DND-41 (cell line): Measurements from ENCODE around the gene USH1C.

Experiments used
- ATAC-seq: fragments of 200-7000 bp; cut with Tn5 transposase; 3 replicates; pipeline ENCODE4 v1.9.1; 2021; ENCODE audit warnings: low read depth; ENCODE audit not compliant: insufficient read depth
- DNase-seq: peaks from one replicate; pipeline ENCODE4 v3.0.0-alpha.2; 2020
- H2AFZ ChIP-seq: 2 replicates; pipeline ENCODE4 v1.6.0; 2012; ENCODE audit warnings: low read depth, low read length
- H3K27ac ChIP-seq: 2 replicates; pipeline ENCODE4 v1.5.1; 2012; ENCODE audit warnings: low read length, inconsistent platforms
- H3K27me3 ChIP-seq: fragments of 200-600 bp; sonication (generic); 2 replicates; pipeline ENCODE4 v1.6.0; 2012; ENCODE audit warnings: low read length, mild to moderate bottlenecking, inconsistent platforms; ENCODE audit not compliant: insufficient read depth, poor library complexity
- H3K36me3 ChIP-seq: 2 replicates; pipeline ENCODE4 v1.5.1; 2012; ENCODE audit warnings: low read length, inconsistent platforms; ENCODE audit not compliant: insufficient read depth
- H3K4me1 ChIP-seq: 2 replicates; pipeline ENCODE4 v1.5.1; 2012; ENCODE audit warnings: mild to moderate bottlenecking, low read length; ENCODE audit not compliant: insufficient read depth
- H3K4me2 ChIP-seq: 2 replicates; pipeline ENCODE4 v1.6.0; 2012; ENCODE audit warnings: mild to moderate bottlenecking, moderate library complexity, low read length, inconsistent platforms; ENCODE audit not compliant: insufficient read depth
- H3K4me3 ChIP-seq, 2 experiments: fragments of 200-600 bp in 1 of 2; shearing (Covaris generic) in 1 of 2; 2 replicates each; pipeline ENCODE4 v1.5.1; 2012 to 2016; ENCODE audit warnings: inconsistent platforms in 2 of 2, low read length in 2 of 2, mild to moderate bottlenecking in 2 of 2, low read depth in 1 of 2, moderate library complexity in 1 of 2
- H3K79me2 ChIP-seq: 2 replicates; pipeline ENCODE4 v1.6.0; 2012; ENCODE audit warnings: low read length, inconsistent platforms; ENCODE audit not compliant: insufficient read depth
- H3K9ac ChIP-seq: 2 replicates; pipeline ENCODE4 v1.6.0; 2012; ENCODE audit warnings: low read depth, mild to moderate bottlenecking, inconsistent platforms, low read length, moderate library complexity
- H3K9me3 ChIP-seq: 2 replicates; pipeline ENCODE4 v1.5.1; 2012; ENCODE audit warnings: low read length, moderate library complexity, mild to moderate bottlenecking, inconsistent platforms; ENCODE audit not compliant: insufficient read depth, severe bottlenecking
- H4K20me1 ChIP-seq: 2 replicates; pipeline ENCODE4 v1.6.0; 2012; ENCODE audit warnings: low read length; ENCODE audit not compliant: insufficient read depth
- CTCF ChIP-seq: IDR thresholded peaks from 2 replicates; pipeline ENCODE4 v1.5.1; 2012; ENCODE audit warnings: borderline replicate concordance, low read length, moderate library complexity, mild to moderate bottlenecking; ENCODE audit not compliant: poor library complexity, severe bottlenecking; ENCODE audit errors: extremely low read depth
- EZH2 ChIP-seq: IDR thresholded peaks from 3 replicates; pipeline ENCODE4 v1.6.1; 2012; ENCODE audit warnings: borderline replicate concordance, low read depth, mild to moderate bottlenecking, moderate library complexity, low read length, inconsistent platforms; ENCODE audit not compliant: severe bottlenecking

USH1C gene

GRCh38 chr11:17560281-17561110 lies 16.3 kb upstream of the USH1C start:
- H3K4me2 ChIP-seq, result no peak overlapping the region
- H3K27ac ChIP-seq, result no peak overlapping the region
- no peak for DNase-seq
- H3K79me2 ChIP-seq, result no peaks in the 10 kb centered on the region
- no peak overlapping the region for H3K9ac ChIP-seq
- peaks cover 10% of the 10 kb centered on the region for H3K27me3 ChIP-seq
- H3K4me3 ChIP-seq, result no peak overlapping the region
- H3K36me3 ChIP-seq, result no peaks in the 10 kb centered on the region
- H4K20me1 ChIP-seq, result no peaks in the 10 kb centered on the region
- ATAC-seq, result no peak
- no peak overlapping the region for H2AFZ ChIP-seq
- no peaks in the 10 kb centered on the region for H3K9me3 ChIP-seq
- no peaks in the 10 kb centered on the region for H3K4me1 ChIP-seq
- no peak for TF ChIP-seq EZH2
- TF ChIP-seq CTCF, result no peak

- no peak for TF ChIP-seq CTCF
- no peak for TF ChIP-seq EZH2
- ATAC-seq (no peak), DNase-seq (no peak)
- Histone ChIP-seq H3K4me3 (no peak overlapping the region), H3K9ac (no peak overlapping the region), H3K4me1 (no peaks in the 10 kb centered on the region), H3K27ac (no peak overlapping the region), H3K9me3 (no peaks in the 10 kb centered on the region), H2AFZ (no peak overlapping the region), H3K4me2 (no peak overlapping the region), H3K79me2 (no peaks in the 10 kb centered on the region), H3K27me3 (peaks cover 11% of the 10 kb centered on the region), H3K36me3 (no peaks in the 10 kb centered on the region), H4K20me1 (no peaks in the 10 kb centered on the region)
These were observed 15.3 kb upstream of the USH1C start for GRCh38 chr11:17559341-17560087.

GRCh38 chr11:17558916-17559315 lies 14.7 kb upstream of the USH1C start:
- no peak for DNase-seq
- H4K20me1 ChIP-seq, result no peaks in the 10 kb centered on the region
- no peaks in the 10 kb centered on the region for H3K36me3 ChIP-seq
- no peak overlapping the region for H3K9ac ChIP-seq
- no peak overlapping the region for H2AFZ ChIP-seq
- ATAC-seq, result no peak
- no peak overlapping the region for H3K4me2 ChIP-seq
- no peaks in the 10 kb centered on the region for H3K9me3 ChIP-seq
- peaks cover 17% of the 10 kb centered on the region for H3K27me3 ChIP-seq
- H3K27ac ChIP-seq, result no peak overlapping the region
- H3K4me1 ChIP-seq, result no peaks in the 10 kb centered on the region
- TF ChIP-seq EZH2 (no peak), CTCF (no peak)
- H3K79me2 ChIP-seq, result no peaks in the 10 kb centered on the region
- no peak overlapping the region for H3K4me3 ChIP-seq
